ENCODE data around the gene JCAD. TPM values are rescaled to one million over a fixed set of nuclear protein-coding genes. Genes with fewer than 3 reads are reported as not detected.
"Not testable (repeated sequence)": the region's sequence is repeated elsewhere in the genome, so short reads cannot be mapped to it uniquely, and the experiment has no call there.

Gene JCAD, protein sequence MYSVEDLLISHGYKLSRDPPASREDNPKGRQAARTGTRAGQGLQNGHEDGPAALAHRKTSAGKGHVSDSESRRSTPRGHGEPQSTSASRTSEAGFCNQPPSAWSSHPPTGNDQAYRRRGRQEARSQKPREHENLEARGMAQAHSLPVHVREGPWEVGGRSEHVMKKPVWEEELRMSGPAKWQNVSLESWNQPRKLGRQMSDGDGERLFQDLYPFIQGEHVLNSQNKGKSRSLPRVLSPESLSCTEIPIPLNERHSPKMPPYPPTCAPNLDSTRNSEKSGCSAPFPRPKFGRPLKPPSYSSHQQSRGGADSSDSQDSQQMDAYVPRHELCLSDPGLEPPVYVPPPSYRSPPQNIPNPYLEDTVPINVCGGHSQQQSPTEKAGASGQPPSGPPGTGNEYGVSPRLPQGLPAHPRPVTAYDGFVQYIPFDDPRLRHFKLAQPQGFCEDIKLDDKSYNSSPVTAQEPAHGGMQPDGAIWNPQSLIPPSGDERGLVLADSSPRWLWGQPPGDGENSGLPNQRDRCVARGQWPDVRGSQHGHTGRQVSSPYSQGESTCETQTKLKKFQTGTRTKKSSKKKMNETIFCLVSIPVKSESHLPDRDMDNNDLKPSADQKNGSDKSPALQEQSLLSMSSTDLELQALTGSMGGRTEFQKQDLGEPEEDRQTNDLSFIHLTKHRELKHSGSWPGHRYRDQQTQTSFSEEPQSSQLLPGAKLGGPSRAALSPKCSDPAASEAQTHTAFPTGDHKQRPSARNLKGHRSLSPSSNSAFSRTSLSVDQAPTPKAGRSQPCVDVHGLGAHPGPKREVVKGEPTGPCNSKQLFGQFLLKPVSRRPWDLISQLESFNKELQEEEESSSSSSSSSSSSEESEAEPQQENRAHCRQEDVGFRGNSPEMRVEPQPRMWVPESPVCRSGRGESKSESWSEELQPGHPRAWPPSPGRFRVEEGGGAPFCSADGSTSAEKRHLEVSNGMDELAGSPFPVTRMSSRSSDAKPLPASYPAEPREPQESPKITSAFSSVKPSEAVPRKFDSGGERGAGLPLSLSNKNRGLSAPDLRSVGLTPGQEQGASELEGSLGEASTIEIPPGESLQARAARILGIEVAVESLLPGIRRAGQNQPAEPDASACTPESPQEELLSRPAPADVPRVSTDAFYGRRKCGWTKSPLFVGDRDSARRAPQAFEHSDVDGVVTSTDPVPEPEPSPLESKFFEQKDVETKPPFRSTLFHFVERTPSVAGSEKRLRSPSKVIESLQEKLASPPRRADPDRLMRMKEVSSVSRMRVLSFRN (N-terminal part only)
- under 1 TPM; 0.02 to 0.04 TPM for total RNA-seq
- polyA plus RNA-seq: not detected

DNA sequence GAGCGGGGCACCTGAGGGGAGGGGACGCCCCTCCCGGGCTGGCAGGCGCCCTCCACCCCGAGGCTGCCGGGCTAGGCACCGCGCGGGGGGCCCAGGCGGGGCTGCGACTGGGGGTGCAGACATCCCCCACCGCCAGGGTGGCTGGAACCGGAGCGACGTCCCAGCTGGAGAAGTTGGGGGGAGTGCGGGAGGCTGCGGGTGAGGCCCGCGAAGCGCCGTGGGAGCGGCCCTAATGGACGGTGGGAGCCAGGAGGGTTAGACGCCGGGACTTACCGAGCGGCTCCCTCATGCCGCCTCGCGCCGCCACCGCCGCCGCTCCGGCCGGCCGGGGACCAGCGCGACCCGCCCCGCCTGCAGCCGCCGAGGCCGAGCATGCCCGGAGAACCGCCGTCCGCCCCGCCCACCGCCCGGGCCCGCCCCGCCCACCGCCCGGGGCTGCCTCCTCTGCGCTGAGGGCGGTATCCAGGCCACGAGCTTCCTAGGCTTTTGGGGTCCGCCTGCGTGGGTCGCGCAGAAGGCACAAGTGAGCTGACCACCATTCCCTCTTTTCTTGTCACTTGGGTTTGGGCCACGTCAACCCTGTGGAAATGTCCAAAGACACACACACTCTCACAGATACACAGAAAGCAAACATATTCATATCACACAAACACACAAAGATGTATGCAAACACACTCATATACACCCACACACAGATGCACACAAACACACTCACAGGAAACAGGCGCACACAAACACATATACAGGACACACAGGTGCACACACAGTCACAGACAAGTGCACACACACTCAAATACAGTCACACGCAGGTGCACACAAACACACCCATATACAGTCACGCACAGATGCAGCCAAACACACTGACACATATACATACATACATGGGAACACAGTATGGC, at the start of gene JCAD:
Gene JCAD (minus strand): TSS at position 378 of the 899 bp plus-strand sequence. CDS start 11,774 bp downstream, outside the sequence.
- Mint-ChIP-seq H3K27me3 (peaks cover 47 to 80% of the 10 kb centered on the region in 2 donors), H3K36me3 (no peaks in the 10 kb centered on the region), H3K4me1 (peaks cover 6 to 15% (median 7%) of the 10 kb centered on the region in 3 donors)

DNA sequence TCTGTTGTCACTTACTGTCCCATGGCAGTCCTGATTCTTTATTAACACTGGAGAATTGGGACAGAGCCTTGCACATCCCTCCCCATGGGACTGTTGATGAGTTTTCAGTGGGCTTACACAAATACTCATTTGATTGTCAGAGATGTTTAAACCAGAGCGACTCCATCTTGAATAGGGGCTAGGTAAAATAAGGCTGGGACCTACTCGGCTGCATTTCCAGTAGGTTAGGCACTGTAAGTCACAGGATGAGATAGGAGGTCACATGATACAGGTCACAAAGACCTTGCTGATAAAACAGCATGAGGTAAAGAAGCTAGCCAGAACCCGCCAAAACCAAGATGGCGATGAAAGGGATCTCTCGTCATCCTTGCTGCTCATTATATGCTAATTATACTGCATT, 47.6 kb upstream of the JCAD start:
- Histone ChIP-seq H3K4me1 (ENCODE audit: insufficient read depth, low read length) (no peaks in the 10 kb centered on the region), H3K27me3 (ENCODE audit: insufficient read depth, low read length, poor library complexity, severe bottlenecking) (no peaks in the 10 kb centered on the region), H3K4me3 (ENCODE audit: low read length) (no peak overlapping the region), H3K27ac (ENCODE audit: low read depth, low read length) (no peak overlapping the region), H3K9me3 (ENCODE audit: low read length) (no peaks in the 10 kb centered on the region), H3K36me3 (ENCODE audit: insufficient read depth, low read length) (no peaks in the 10 kb centered on the region)
- Mint-ChIP-seq H3K9me3 (peaks cover 0 to 6% (median 0%) of the 10 kb centered on the region in 5 donors), H3K4me3 (no peak overlapping the region), H3K27ac (no peak overlapping the region), H3K27me3 (peaks cover 24 to 48% of the 10 kb centered on the region in 2 donors), H3K4me1 (no peaks in the 10 kb centered on the region), H3K36me3 (peaks cover 0 to 4% (median 0%) of the 10 kb centered on the region in 3 donors)
- CTCF ChIA-PET: no interaction called here
- no peak for DNase-seq
- POLR2A ChIA-PET: no interaction called here

More for the DNA sequence above, at the start of gene JCAD:
- Histone ChIP-seq H3K36me3 (ENCODE audit: insufficient read depth, low read length) (no peaks in the 10 kb centered on the region), H3K27me3 (ENCODE audit: insufficient read depth, low read length, poor library complexity, severe bottlenecking) (peaks cover 20% of the 10 kb centered on the region), H3K4me3 (ENCODE audit: low read length) (no peak within 1 kb of the TSS), H3K27ac (ENCODE audit: low read depth, low read length) (no peak within 1 kb of the TSS), H3K9me3 (ENCODE audit: low read length) (no peaks in the 10 kb centered on the region), H3K4me1 (ENCODE audit: insufficient read depth, low read length) (peaks cover 4% of the 10 kb centered on the region)
- H3K27ac Mint-ChIP-seq: peak within 1 kb of the TSS in 1 of 8 donors; percentile 52
- POLR2A ChIA-PET: no interaction called here
- CTCF ChIA-PET: no interaction called here
- DNase-seq: peak in 4 of 5 donors; percentile 24 to 53 (median 40)
- no peaks in the 10 kb centered on the region for H3K9me3 Mint-ChIP-seq
- H3K4me3 Mint-ChIP-seq: peak within 1 kb of the TSS; percentile 28 to 89 (median 75)

DNA sequence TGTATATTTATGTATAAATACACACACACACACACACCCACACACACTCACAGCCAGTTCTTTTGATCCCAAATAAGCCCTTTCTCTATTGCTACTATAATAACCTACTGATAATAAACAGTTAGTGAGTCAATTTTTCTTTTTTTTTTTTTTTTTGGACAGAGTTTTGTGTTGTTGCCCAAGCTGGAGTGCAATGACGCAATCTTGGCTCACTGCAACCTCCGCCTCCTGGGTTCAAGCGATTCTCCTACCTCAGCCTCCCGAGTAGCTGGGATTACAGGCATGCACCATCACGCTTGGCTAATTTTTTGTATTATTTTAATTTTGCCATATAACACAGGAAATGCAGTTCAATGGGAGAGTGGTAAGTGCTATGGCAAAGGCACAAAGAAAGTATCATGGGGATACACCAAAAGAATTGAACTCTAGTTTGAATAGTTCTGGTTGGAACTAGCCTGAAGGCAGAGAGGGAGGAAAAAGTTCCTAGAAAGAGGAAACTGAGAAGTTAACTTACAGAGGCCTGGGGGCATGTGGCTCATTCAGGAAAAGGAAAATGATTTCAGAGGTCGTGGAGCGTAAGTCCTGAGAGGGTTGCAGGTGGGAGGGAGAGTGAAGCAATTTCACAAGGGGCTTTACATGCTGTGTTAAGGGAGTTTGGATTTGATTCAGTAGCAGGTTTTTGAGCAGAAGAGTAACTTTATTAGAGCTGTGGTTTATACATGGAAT, 44.4 kb upstream of the JCAD start:
- Histone ChIP-seq H3K4me1 (ENCODE audit: insufficient read depth, low read length) (no peaks in the 10 kb centered on the region), H3K27me3 (ENCODE audit: insufficient read depth, low read length, poor library complexity, severe bottlenecking) (no peaks in the 10 kb centered on the region), H3K27ac (ENCODE audit: low read depth, low read length) (no peak overlapping the region), H3K4me3 (ENCODE audit: low read length) (no peak overlapping the region), H3K9me3 (ENCODE audit: low read length) (no peaks in the 10 kb centered on the region), H3K36me3 (ENCODE audit: insufficient read depth, low read length) (no peaks in the 10 kb centered on the region)
- H3K4me3 Mint-ChIP-seq: no peak overlapping the region
- peaks cover 26 to 46% of the 10 kb centered on the region in 2 donors for H3K27me3 Mint-ChIP-seq
- peaks cover 0 to 7% (median 0%) of the 10 kb centered on the region in 3 donors for H3K36me3 Mint-ChIP-seq
- H3K9me3 Mint-ChIP-seq: peaks cover 0 to 6% (median 0%) of the 10 kb centered on the region in 5 donors
- ChIA-PET POLR2A (interaction anchor here (0.7 kb wide), 1 partner anchor 91 kb away, joined by 4 read pairs; no protein-coding TSS in a partner anchor), CTCF (no interaction called here)
- no peak for DNase-seq
- no peaks in the 10 kb centered on the region for H3K4me1 Mint-ChIP-seq
- H3K27ac Mint-ChIP-seq: no peak overlapping the region

DNA sequence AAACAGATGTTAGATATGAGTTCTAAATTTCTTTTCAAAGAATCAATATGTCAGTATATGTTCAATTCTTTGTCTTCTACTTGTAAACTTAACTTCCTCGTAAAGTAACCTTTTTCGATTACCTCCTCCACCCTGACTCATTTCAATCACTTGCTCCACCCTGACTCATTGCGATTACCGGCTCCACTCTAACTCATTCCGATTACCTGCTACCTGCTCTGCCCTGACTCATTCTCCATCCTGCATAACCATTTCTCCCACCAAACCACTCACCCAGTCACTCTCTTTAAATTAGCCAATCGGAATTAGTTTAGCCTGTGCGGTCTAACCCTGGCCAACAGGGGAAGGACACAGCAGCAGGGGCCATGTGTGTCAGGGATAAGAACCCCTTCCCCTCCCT, 40.3 kb upstream of the JCAD start:
- H3K4me3 Mint-ChIP-seq; H3K36me3 Mint-ChIP-seq; H3K27me3 ChIP-seq (ENCODE audit: insufficient read depth, low read length, poor library complexity, severe bottlenecking); H3K4me1 Mint-ChIP-seq; CTCF ChIA-PET; H3K4me1 ChIP-seq (ENCODE audit: insufficient read depth, low read length); H3K27ac ChIP-seq (ENCODE audit: low read depth, low read length); DNase-seq; H3K4me3 ChIP-seq (ENCODE audit: low read length); H3K9me3 Mint-ChIP-seq; H3K9me3 ChIP-seq (ENCODE audit: low read length); POLR2A ChIA-PET; H3K27ac Mint-ChIP-seq; H3K36me3 ChIP-seq (ENCODE audit: insufficient read depth, low read length): not testable (repeated sequence)
- H3K27me3 Mint-ChIP-seq: peaks cover 34 to 44% of the 10 kb centered on the region in 2 donors

DNA sequence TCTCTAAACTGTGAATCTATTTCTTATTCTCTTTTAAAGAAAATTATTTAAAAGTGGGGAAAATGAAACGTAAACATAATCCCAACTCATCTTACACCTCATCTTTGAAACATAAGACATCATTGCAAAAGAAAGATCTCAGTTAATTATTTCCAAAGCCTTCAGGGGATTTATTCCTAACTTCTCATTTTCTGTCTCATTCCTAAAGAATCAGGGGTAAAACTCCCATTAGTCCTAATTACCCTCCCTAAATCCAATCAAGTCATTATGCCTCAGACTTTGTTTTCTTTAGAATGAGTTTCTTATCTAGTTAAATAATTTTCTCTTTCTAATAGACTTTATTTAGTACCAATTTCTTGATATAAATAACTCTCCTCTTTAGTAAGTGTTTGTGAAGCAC, 39.7 kb upstream of the JCAD start:
- no peak overlapping the region for H3K4me3 Mint-ChIP-seq
- peaks cover 29 to 42% of the 10 kb centered on the region in 2 donors for H3K27me3 Mint-ChIP-seq

DNA sequence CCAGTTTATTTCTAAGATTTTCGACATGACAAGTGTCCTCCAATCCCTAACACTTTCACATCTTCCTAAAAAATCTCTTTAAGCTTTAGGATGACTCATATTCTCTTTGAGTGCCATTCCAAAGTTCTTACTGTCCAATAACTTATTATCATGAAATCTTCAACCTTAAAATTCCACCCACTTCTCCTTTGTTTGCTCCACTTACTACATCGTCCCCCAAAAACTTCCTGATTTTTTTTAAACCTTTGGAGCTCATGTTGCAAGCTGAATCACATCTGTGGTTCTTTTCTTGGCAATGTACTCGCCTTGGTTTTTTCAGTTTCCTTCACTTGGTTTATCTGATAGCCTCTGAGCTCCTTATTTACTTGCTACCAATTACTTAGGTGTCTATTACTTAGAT, 39.2 kb upstream of the JCAD start:
- H3K36me3 ChIP-seq (ENCODE audit: insufficient read depth, low read length): no peaks in the 10 kb centered on the region
- CTCF ChIA-PET: interaction anchor here (1.2 kb wide), 1 partner anchor 100 kb away, joined by 3 read pairs; no protein-coding TSS in a partner anchor
- POLR2A ChIA-PET: no interaction called here
- no peak overlapping the region for H3K4me3 ChIP-seq (ENCODE audit: low read length)
- Mint-ChIP-seq H3K4me3 (no peak overlapping the region), H3K9me3 (peaks cover 0 to 2% (median 0%) of the 10 kb centered on the region in 5 donors), H3K36me3 (peaks cover 0 to 7% (median 0%) of the 10 kb centered on the region in 3 donors), H3K4me1 (no peaks in the 10 kb centered on the region), H3K27ac (no peak overlapping the region), H3K27me3 (peaks cover 27 to 38% of the 10 kb centered on the region in 2 donors)
- H3K27ac ChIP-seq (ENCODE audit: low read depth, low read length): no peak overlapping the region
- H3K9me3 ChIP-seq (ENCODE audit: low read length): no peaks in the 10 kb centered on the region
- no peak for DNase-seq
- no peaks in the 10 kb centered on the region for H3K4me1 ChIP-seq (ENCODE audit: insufficient read depth, low read length)
- H3K27me3 ChIP-seq (ENCODE audit: insufficient read depth, low read length, poor library complexity, severe bottlenecking): no peaks in the 10 kb centered on the region

More for the DNA sequence above, 39.7 kb upstream of the JCAD start:
- peaks cover 0 to 6% (median 0%) of the 10 kb centered on the region in 5 donors for H3K9me3 Mint-ChIP-seq
- CTCF ChIA-PET: interaction anchor here (1.2 kb wide), 1 partner anchor 100 kb away, joined by 3 read pairs; no protein-coding TSS in a partner anchor
- Histone ChIP-seq H3K4me3 (ENCODE audit: low read length) (no peak overlapping the region), H3K27ac (ENCODE audit: low read depth, low read length) (no peak overlapping the region), H3K27me3 (ENCODE audit: insufficient read depth, low read length, poor library complexity, severe bottlenecking) (no peaks in the 10 kb centered on the region), H3K4me1 (ENCODE audit: insufficient read depth, low read length) (no peaks in the 10 kb centered on the region), H3K9me3 (ENCODE audit: low read length) (no peaks in the 10 kb centered on the region), H3K36me3 (ENCODE audit: insufficient read depth, low read length) (no peaks in the 10 kb centered on the region)
- H3K4me1 Mint-ChIP-seq: no peaks in the 10 kb centered on the region
- H3K27ac Mint-ChIP-seq: no peak overlapping the region
- POLR2A ChIA-PET: no interaction called here
- no peak for DNase-seq
- H3K36me3 Mint-ChIP-seq: peaks cover 0 to 7% (median 0%) of the 10 kb centered on the region in 3 donors

All from CD8-positive, alpha-beta memory T cell (primary cell).